Measurements from ENCODE around the gene MACIR.

The MACIR gene

DNA sequence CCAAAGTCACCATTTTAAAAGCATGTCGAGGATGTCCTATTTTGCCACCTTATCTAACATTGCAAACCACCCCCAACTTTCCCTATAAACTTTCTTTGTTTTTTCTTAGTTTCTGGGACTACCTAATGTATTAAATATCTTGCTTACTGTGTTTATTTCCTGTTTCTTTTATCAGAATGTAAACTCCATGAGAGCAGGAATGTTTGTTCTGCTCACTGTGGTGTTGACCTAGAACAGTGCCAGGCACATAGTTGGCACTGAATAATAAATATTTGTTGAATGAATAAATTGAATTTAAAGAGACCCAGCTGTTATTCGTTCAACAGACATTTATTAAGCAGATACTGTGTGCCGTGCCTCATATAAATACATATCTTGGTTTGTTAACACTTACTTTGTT lies 35.2 kb downstream of the MACIR start:
- no peak for DNase-seq

DNA sequence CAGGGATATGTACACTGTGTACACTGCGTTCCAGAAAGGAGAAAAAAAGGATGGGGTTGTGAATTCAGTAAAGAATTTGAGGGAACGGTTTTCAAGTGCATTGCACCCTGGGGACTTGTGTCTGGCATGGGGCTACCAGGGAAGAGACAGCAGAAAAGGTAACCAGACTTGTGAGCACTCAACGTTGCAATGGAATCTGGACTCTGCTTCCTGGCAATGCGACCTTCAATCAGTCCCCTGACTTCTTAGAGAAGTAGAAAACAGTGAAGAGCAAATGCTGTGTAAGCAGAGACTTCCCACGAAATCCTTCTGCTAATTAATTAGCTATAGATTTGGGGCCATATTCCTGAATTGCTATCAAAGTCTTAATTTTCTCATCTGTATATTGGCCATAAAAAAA lies 36.3 kb downstream of the MACIR start:
- no peak for DNase-seq

DNA sequence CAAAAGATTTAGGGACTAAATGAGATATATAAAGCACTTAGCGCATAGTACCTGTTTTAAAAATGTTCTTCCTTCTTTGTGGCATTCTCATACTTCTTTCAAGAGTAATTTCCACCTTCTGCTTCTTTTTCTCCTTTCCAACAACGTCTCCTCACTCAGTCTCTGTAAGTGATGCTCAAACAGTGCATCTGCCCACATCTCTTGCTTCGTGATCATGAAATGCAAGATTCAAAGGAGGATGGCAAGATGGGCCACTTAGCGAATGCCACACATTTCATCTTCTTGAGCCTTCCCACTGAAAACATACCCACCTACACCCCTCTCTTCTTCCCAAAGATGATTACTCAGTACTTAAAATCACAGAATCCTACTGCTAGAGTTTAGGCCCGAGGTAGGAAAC lies 36.9 kb downstream of the MACIR start:
- no peak for DNase-seq

DNA sequence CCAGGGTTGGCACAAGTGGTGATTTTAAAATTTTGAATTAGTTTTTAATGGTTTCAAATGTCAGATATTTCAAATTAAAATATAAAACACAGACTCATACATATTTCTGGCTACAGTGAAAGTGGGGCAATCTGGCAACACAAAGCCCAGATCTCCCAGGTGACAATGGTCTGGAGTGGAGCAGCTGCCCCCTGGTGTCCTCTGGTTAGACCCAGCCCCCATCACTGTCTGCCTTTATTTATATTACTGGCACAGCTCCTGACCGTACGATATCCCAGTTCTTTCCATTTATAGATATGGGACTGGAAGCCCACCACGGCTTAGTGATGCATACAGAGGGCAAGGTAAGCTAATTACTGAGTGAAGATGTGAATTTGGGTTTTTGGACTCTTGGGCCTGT lies 37.3 kb downstream of the MACIR start:
- no peak for DNase-seq

DNA sequence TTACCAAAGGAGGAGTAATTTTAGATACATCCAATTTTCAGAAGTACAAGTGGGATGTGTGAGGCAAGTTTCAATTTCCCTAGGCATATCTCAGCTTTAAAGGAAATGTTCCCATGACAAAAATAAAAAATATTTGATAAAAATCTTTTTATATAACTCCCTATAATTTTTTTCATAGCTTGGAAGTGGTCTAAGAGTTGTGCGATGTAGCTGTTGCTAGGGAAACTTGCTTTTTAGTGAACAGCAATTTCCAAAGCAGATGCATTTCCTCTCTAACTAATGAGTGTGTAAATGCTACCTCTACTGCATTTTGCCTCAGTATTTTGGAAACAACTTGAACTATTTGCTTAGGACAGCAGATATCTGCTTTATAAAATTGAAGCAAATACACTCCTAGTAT lies 39.6 kb downstream of the MACIR start:
- no peak for DNase-seq

DNA sequence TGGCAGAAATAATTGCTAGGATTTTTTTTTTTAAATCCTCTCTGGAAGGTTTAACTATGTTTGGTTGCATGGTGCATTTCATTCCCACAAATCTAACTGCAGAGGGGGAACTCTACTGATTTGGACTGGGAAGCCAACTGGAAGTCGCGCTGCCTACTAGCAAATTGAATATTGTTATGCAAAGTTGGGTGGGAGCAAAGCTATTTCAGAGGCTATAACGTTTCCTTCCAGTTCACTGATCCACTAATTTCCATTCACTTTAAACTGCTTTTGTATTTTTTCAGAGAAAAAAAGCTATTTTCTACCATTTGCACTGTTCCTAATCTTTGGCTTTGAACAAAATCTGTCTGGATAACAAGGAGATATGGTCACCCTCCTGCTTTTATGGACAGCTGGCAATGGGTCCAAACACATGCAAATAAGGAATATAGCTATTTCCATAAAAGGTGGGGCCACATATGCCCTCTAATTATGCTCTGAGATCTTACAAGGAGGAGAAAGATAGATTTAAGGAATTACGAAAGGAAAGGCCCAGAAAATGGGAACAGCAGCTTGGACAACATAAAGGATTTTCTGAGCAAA lies 40.1 kb downstream of the MACIR start:
- no peak for DNase-seq

DNA sequence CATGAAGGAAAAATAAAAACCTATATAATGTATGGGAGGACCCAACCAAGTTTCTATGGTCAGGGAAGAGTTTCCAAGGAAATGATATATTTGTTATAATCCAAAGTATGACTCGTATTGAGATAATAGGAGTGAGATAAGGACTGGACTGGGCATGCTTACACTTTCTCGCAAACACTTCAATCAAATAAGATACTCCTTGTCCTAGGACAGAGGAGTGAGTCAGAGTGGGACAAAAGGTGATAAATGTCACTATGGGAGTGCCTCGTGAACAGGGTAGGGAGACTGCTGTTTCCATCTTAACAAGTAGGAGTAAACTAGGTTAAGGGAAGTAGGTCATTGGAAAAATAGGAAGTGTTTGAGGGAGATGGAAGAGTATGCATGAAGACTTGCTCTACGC lies 47.2 kb downstream of the MACIR start:
- DNase-seq = no peak

DNA sequence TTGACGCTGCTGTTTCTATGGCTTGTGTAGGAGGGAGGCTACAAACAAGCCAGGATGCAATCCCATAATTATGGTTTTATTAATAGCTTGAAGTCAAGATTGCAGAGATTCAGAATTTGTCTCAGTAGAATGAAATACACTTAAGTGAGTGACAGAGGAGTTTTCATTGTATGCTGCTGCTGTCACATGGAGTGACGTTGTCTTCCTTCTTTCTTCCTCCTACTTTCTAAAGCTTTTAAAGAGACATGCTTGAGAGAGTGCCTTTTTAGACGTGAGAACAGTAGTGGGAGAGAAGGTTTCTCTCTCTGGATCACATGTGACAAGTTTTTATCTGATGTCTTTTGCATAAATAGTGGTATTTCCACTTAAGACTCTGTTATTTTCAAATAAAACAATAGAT lies 48.9 kb downstream of the MACIR start:
- no peak for DNase-seq

DNA sequence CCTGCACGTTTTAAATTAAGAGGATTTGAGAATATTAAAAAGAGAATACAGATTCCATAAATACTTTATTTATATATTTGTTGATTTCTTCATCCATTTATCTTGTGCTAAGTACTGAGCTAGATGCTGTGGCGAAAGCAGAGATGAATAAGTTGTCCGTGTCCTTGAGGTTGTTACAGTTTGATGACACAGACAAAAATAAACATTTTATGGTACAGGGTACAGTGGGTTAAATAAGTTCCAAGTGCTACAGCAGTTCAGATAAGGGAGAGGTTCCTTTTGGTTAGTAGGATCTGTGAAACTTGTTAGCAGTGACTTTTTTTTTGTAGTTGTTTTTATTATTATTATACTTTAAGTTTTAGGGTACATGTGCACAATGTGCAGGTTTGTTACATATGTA lies 50.2 kb downstream of the MACIR start:
- no peak for DNase-seq

DNA sequence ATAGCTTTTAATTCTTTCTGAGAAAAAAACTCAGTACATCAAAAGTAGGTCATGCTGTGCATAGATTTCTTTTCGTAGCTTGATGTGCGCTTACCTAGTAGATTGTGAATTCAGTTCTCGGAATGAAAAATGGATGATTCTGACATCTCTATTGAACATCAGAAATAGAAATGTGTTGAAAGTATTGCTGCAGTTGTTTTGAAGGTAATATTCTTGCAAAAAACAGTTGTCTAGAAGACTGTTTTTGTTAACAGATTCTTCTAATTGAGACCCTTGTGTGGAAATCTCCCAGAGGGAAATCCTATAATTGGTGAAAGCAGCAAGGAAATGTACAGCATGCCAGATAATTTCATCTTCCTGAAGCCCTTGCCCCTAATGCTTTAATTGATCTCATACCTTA lies 54.5 kb downstream of the MACIR start:
- no peak for DNase-seq

DNA sequence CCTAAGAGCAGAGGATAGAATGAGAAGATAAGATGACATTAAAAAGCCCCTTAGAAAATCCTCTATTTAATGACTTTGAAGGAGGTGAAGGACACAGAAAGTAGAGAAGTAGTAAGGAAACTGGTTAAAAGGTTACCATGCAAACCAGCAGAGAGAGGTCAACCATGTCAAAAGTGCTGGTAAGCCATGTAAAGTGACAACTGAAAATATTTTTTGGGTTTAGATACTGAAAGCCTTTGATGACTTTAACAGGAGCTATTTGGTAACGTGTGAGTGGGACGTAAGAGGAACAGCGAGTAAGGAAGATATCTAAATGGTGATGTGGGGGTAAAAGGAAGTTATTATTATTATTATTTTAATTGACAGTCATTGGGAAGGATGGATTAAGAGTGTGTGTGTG lies 56.9 kb downstream of the MACIR start:
- no peak for DNase-seq

DNA sequence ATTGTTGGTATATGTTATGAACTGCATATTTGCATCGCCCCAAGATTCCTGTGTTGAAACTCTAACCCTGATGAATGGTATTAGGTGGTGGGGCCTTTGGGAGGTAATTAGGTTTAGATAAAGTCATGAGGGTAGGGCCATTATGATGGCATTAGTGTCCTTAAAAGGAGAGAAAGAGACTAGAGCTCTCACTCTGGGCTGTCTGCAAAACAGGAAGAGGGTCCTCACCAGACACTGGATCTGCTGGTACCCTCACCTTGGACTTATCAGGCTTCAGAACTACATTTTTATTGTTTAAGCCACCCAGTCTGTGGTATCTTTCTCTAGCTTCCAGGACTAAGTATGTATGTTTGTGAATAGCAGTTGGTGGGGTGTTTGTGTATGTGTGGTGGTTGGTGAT lies 68.9 kb downstream of the MACIR start:
- DNase-seq = no peak

DNA sequence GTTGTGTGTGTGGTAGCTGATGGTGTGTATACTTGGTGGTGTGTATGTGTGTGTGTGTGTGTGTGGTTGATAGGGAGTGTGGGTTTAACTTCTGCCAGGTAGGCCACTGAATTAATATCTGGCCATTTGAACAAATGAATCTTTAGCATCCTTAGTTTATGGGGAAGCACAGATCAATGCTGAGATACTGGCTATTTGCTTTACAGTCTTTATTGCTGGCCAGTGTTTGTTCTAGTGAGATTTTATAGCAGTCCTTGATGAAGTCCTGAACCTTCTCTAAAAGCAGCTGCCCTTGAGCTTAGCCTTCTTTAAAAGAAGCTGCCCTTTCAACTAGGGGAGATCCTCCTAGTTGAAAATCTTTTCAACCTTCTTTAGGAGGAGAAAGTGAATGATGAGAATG lies 69.3 kb downstream of the MACIR start:
- DNase-seq = no peak

Measured in KG1 (cell line).